KG1 (cell line): ENCODE results near the gene DCTD.

Source experiments
- DNase-seq: peaks from one replicate; lab custom pipeline; 2025; lab: John Stamatoyannopoulos, UW

DCTD gene

GRCh38 chr4:182840108-182840507, 77.1 kb downstream of the DCTD start:
- no peak for DNase-seq
